OCI-LY1 (cell line): ENCODE results near the gene TERB1.

ENCODE experiments used
- H2AFZ ChIP-seq: fragments of 200-600 bp; sonication (generic), shearing (Covaris generic); 2 replicates; pipeline ENCODE4 v1.6.0; 2014; ENCODE audit warnings: antibody characterized with exemption, mild to moderate bottlenecking, low read length
- H3F3A ChIP-seq: fragments of 200-600 bp; sonication (generic), shearing (Covaris generic); 2 replicates; pipeline ENCODE4 v1.6.0; 2014; ENCODE audit warnings: mild to moderate bottlenecking, antibody characterized with exemption, low read length, moderate library complexity; ENCODE audit not compliant: insufficient read depth
- H3K27ac ChIP-seq: fragments of 200-600 bp; sonication (generic); 2 replicates; pipeline ENCODE4 v1.5.1; 2014; ENCODE audit warnings: low read length, mixed run types, mild to moderate bottlenecking, low read depth; ENCODE audit not compliant: poor library complexity, severe bottlenecking
- H3K27me3 ChIP-seq: fragments of 200-600 bp; sonication (generic); 2 replicates; pipeline ENCODE4 v1.6.0; 2014; ENCODE audit warnings: antibody characterized with exemption, mild to moderate bottlenecking, low read length, moderate library complexity; ENCODE audit not compliant: insufficient read depth
- H3K36me3 ChIP-seq: fragments of 200-600 bp; sonication (generic); 2 replicates; pipeline ENCODE4 v1.6.1; 2014; ENCODE audit warnings: mild to moderate bottlenecking, antibody characterized with exemption, low read length, moderate library complexity, mixed read lengths; ENCODE audit not compliant: insufficient read depth
- H3K4me1 ChIP-seq: fragments of 200-600 bp; sonication (generic); 2 replicates; pipeline ENCODE4 v1.5.1; 2014; ENCODE audit warnings: mild to moderate bottlenecking, low read length, moderate library complexity; ENCODE audit not compliant: insufficient read depth, severe bottlenecking
- H3K4me2 ChIP-seq: fragments of 200-600 bp; sonication (generic), shearing (Covaris generic); 2 replicates; pipeline ENCODE4 v1.6.1; 2014; ENCODE audit warnings: low read length
- H3K4me3 ChIP-seq: fragments of 200-600 bp; sonication (generic); 2 replicates; pipeline ENCODE4 v1.5.1; 2014; ENCODE audit warnings: low read length, low read depth, mild to moderate bottlenecking, mixed read lengths; ENCODE audit not compliant: poor library complexity, severe bottlenecking
- H3K79me2 ChIP-seq: fragments of 200-600 bp; shearing (Covaris generic); 2 replicates; pipeline ENCODE4 v1.6.1; 2016; ENCODE audit warnings: mixed run types, low read length, mixed read lengths; ENCODE audit not compliant: insufficient read depth
- H3K9ac ChIP-seq: fragments of 200-600 bp; sonication (generic), shearing (Covaris generic); 2 replicates; pipeline ENCODE4 v1.6.1; 2014; ENCODE audit warnings: mild to moderate bottlenecking, low read length, mixed read lengths
- H3K9me2 ChIP-seq: fragments of 200-600 bp; sonication (generic), shearing (Covaris generic); 2 replicates; pipeline ENCODE4 v1.6.1; 2014; ENCODE audit warnings: low read depth, mild to moderate bottlenecking, low read length, mixed read lengths
- H3K9me3 ChIP-seq: fragments of 200-600 bp; shearing (Covaris generic); 2 replicates; pipeline ENCODE4 v1.6.1; 2014; ENCODE audit warnings: low read length, mixed read lengths
- H4K20me1 ChIP-seq: fragments of 200-600 bp; sonication (generic), shearing (Covaris generic); 2 replicates; pipeline ENCODE4 v1.6.0; 2016; ENCODE audit warnings: mild to moderate bottlenecking, low read length; ENCODE audit not compliant: insufficient read depth
- CTCF ChIP-seq: fragments of 200-600 bp; sonication (generic), shearing (Covaris generic); IDR thresholded peaks from 2 replicates; pipeline ENCODE4 v1.5.1; 2017; ENCODE audit warnings: mild to moderate bottlenecking, antibody characterized with exemption, low read length, moderate library complexity, mixed read lengths
- EZH2 ChIP-seq: fragments of 200-600 bp; sonication (generic), shearing (Covaris generic); IDR thresholded peaks from 2 replicates; pipeline ENCODE4 v1.8.0; 2017; ENCODE audit warnings: borderline replicate concordance, mixed run types, mild to moderate bottlenecking, antibody characterized with exemption, low read length, moderate library complexity, mixed read lengths

Gene TERB1

DNA sequence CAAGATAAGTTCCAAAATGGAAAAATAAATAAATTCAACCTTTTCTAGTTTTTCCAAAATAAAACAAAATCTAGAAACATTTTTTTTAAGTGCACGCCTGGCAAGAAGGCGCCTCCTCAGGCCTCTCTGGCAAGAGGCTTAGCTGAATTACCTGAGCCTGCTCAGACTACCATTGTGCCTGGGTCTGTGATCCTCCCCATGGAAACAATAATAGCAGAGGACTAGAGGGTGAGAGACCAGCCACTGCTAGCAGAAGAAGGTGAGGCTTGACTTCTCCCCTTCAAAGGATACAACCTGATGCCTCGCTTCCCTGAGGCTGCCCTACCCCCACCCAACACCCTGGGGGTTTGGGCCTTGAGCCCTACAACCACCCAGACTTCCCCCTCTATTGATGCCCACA lies 14.8 kb downstream of the TERB1 start:
- no peak overlapping the region for H3K27ac ChIP-seq
- no peaks in the 10 kb centered on the region for H3K79me2 ChIP-seq
- no peak overlapping the region for H2AFZ ChIP-seq
- H3K27me3 ChIP-seq = no peaks in the 10 kb centered on the region
- H3K9me3 ChIP-seq = no peaks in the 10 kb centered on the region
- H3K36me3 ChIP-seq = no peaks in the 10 kb centered on the region
- H3K9ac ChIP-seq = no peak overlapping the region
- no peak overlapping the region for H3K4me2 ChIP-seq
- TF ChIP-seq EZH2 (no peak), CTCF (no peak)
- H3F3A ChIP-seq = no peaks in the 10 kb centered on the region
- H3K4me3 ChIP-seq = no peak overlapping the region
- no peaks in the 10 kb centered on the region for H3K9me2 ChIP-seq
- no peaks in the 10 kb centered on the region for H3K4me1 ChIP-seq
- H4K20me1 ChIP-seq = no peaks in the 10 kb centered on the region

- Histone ChIP-seq H3K27me3 (no peaks in the 10 kb centered on the region), H3K36me3 (no peaks in the 10 kb centered on the region), H3K4me1 (no peaks in the 10 kb centered on the region), H3K4me3 (no peak overlapping the region), H2AFZ (no peak overlapping the region), H3K9me2 (no peaks in the 10 kb centered on the region), H3K4me2 (no peak overlapping the region), H3K9ac (no peak overlapping the region), H3K27ac (no peak overlapping the region), H3K79me2 (no peaks in the 10 kb centered on the region), H3K9me3 (no peaks in the 10 kb centered on the region), H4K20me1 (no peaks in the 10 kb centered on the region), H3F3A (no peaks in the 10 kb centered on the region)
- TF ChIP-seq EZH2 = no peak
- no peak for TF ChIP-seq CTCF
These were observed 24.9 kb downstream of the TERB1 start for GRCh38 chr16:66776457-66776856.

- no peak overlapping the region for H3K4me2 ChIP-seq
- no peaks in the 10 kb centered on the region for H3F3A ChIP-seq
- no peak overlapping the region for H3K9ac ChIP-seq
- no peak overlapping the region for H2AFZ ChIP-seq
- no peaks in the 10 kb centered on the region for H3K4me1 ChIP-seq
- no peaks in the 10 kb centered on the region for H4K20me1 ChIP-seq
- no peaks in the 10 kb centered on the region for H3K79me2 ChIP-seq
- H3K9me3 ChIP-seq = no peaks in the 10 kb centered on the region
- TF ChIP-seq CTCF (no peak), EZH2 (no peak)
- no peaks in the 10 kb centered on the region for H3K36me3 ChIP-seq
- no peak overlapping the region for H3K27ac ChIP-seq
- no peak overlapping the region for H3K4me3 ChIP-seq
- H3K9me2 ChIP-seq = no peaks in the 10 kb centered on the region
- no peaks in the 10 kb centered on the region for H3K27me3 ChIP-seq
These were observed 26.4 kb downstream of the TERB1 start for GRCh38 chr16:66774981-66775380.
